Astrocyte of the cerebellum (primary cell): ENCODE results near the gene ACAD10.

Experiments used
- DNase-seq: peaks from one replicate; pipeline ENCODE4 v3.0.0-alpha.2; 2011; ENCODE audit warnings: low read depth
- H3K4me3 ChIP-seq: 2 replicates; pipeline ENCODE4 v1.5.1; 2011; ENCODE audit warnings: mild to moderate bottlenecking, low read depth, low read length, moderate library complexity
- in situ Hi-C: cut with HindIII; loops from 2 replicates; pipeline ENCODE4 v1.10.0; 2017; ENCODE audit warnings: low sequenced_read_pairs
- TF ChIP-seq, protein P1 (sequence below): IDR thresholded peaks from 2 replicates; pipeline ENCODE4 v1.5.1; 2012; ENCODE audit warnings: low read length, low read depth, moderate library complexity, mild to moderate bottlenecking; ENCODE audit errors: missing control alignments

Gene ACAD10

DNA sequence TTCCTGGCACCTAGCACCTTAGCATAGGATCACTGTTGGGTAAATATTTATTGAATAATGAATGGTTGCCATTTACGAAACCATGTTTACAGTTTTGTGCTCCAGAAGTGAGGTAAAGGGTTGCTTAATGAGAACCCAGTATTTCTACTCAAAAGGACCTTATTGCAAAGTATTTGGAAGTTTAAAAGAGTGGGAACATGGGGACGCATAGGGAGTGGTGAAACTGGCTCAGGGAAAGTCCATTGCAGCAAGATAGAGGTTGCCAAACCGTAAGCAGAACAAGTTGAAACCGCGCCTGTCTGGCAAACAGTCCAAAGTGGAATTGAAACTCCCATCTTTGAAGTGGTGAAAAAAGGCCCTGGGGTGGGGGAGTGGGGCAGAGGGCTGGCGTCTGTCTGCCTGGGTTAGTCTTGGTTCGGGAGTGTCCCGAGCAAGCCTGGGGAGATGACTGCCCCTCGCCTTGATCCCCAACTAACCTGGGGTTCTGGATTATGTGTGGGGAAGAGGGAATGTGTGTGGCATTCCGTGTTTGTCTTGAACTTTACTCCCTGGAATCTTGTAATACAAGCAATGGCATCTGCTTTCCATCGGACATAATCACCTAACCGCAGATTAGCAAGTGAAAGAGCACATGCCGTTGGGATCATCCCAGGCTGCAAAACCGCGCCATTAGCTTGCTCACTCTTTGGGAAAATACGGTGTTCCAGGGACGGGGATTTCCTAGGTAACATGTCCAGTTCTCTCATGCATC, 88.1 kb downstream of the ACAD10 start:
- DNase-seq, result peak; percentile 60
- TF ChIP-seq, protein P1, sequence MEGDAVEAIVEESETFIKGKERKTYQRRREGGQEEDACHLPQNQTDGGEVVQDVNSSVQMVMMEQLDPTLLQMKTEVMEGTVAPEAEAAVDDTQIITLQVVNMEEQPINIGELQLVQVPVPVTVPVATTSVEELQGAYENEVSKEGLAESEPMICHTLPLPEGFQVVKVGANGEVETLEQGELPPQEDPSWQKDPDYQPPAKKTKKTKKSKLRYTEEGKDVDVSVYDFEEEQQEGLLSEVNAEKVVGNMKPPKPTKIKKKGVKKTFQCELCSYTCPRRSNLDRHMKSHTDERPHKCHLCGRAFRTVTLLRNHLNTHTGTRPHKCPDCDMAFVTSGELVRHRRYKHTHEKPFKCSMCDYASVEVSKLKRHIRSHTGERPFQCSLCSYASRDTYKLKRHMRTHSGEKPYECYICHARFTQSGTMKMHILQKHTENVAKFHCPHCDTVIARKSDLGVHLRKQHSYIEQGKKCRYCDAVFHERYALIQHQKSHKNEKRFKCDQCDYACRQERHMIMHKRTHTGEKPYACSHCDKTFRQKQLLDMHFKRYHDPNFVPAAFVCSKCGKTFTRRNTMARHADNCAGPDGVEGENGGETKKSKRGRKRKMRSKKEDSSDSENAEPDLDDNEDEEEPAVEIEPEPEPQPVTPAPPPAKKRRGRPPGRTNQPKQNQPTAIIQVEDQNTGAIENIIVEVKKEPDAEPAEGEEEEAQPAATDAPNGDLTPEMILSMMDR, result no peak
- in situ Hi-C loops, result no loop called here
- H3K4me3 ChIP-seq, result no peak overlapping the region

DNA sequence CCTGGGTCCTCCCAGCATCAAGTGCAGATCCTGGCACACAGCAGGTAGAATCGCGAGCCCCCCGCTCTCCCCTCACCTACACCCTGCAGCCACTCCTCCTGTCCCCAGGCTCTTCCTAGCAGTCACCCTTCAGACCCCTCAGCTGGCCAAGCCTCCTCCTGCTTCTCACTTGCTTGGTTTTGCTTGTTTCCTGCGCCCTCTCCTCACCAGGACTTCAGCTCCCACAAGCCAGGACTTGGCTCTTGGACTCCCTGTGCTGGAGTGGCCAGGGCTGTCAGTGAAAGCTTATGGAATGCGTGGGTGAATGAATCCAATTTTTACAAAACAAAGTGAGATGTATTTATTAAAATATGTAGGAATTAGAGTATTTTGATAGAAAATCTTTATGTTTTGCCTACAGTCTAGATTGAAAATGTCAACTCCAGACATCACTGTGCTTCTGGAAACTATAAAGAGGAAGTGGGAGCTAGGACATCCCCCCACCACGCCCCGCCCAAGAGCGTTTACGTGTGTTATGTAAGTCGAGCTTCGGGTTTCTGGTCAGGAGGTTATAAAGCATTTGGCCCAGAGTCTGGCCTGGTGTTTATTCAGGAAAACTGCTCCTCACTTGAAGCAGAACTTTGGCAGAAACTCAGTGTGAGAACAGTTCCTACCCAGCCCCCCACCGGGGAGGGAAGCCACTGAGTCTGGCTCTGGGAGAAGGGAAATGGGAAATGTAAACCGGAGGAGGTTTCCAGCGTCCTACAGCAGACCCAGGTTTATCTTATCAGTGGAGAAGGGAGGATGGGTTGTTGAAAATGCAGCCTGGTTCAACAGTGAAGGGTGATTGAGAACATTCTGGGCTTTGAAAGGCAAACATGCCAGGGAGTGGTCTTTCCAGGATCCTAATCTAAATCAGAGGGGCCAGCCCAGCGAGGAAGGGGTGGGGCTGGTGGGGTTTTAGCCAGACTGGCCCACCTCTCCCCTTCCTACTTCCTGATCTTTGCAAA, 89.6 kb downstream of the ACAD10 start:
- in situ Hi-C loops, result no loop called here
- TF ChIP-seq, protein P1, result no peak
- no peak overlapping the region for H3K4me3 ChIP-seq
- no peak for DNase-seq

DNA sequence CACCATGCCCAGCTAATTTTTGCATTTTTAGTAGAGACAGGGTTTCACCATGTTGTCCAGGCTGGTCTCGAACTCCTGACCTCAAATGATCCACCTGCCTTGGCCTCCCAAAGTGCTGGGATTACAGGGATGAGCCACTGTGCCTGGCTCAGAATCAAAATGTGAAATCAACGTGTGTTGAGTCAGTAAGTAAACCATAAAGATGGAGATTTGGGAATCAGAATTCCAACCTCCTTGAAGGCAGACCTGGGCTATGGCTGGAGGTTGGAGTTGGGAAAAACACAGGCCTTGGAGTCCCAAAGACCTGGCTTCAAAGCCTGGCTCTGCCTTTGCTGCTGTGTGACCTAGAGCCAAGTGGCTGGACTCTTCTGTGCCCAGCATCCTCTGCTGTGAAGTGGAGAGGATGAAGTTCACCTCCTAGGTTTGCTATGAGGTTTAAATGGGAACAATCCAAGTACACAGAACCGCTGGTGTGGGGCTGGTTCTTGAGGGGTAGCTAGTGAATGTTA, 91.0 kb downstream of the ACAD10 start:
- TF ChIP-seq, protein P1, result no peak
- no peak for DNase-seq
- in situ Hi-C loops, result no loop called here
- no peak overlapping the region for H3K4me3 ChIP-seq

DNA sequence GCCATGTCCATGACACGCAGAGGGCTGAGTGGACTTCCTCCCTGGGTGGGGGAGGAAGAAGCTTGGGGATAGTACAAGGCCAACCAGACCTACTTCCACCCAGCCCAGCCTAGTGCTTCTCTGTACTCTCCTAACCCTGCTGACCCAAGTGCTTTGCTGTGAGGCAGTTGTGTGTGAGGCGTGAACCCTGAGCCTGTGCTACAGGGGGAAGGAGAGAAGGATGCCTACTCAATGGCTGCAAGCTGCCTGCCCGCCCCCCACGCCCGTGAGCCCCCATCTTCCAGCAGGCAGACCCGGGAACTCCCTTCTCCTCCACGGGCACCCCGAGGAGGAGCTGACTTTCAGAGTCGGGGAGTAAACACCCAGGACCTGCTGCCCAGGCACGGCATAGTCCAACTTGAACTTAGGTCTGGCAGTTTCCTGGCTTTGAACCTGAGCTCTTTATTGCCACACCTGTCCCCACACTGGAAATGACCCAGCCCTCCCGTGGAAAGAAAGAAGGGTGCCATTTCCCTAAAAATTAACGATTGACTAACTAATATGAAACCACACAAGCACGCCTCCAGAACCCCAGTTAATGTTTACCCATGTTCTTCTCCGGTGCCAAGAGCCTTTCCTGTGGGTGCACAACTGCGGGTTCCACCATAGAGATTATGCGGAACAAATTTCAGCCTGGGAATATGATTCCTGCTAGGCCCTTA, 91.6 kb downstream of the ACAD10 start:
- TF ChIP-seq, protein P1, result no peak
- DNase-seq, result no peak
- no peak overlapping the region for H3K4me3 ChIP-seq
- in situ Hi-C loops, result no loop called here

DNA sequence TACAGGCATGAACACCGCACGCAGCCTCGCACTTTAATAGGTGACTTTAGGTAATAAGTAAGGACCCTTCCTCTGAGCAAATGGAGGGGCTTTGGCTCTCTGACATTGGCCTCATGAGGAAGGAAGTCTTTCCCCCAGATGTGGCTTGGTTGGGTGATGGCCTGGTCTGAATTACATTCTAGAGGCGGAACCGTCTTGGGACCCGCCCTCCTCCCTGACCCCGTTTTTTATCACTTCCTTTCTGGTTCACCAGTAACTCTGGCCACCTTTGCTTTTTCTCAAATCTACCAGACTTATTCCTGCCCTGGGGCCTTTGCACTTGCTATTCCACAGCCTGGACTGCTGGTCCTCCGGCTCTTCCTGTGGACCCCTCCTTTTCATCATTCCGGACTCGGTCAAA, 94.3 kb downstream of the ACAD10 start:
- H3K4me3 ChIP-seq, result no peak overlapping the region
- no peak for DNase-seq
- TF ChIP-seq, protein P1, result no peak
- in situ Hi-C loops, result no loop called here

DNA sequence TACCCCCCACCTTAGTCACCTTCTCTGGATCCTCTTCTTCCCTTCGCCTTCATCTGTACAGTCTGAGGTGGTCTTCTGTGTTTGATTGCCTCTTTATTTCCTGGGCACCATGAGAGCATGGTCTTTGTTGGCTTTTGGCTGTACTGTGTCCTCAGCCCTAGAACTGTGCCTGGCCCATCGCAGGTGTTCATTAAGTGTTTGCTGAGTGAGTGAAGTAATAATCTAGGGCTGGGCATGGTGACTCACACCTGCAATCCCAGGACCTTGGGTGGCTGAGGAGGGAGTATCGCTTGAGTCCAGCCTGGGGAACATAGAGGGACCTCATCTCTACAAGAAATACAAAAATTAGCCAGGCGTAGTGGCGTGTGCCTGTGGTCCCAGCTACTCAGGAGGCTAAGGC, 94.8 kb downstream of the ACAD10 start:
- TF ChIP-seq, protein P1, result no peak
- DNase-seq, result no peak
- in situ Hi-C loops, result no loop called here
- H3K4me3 ChIP-seq, result no peak overlapping the region
